ENCODE data around the gene SLC39A5. TPM values are rescaled to one million over a fixed set of nuclear protein-coding genes. Genes with fewer than 3 reads are reported as not detected.

The SLC39A5 gene
- polyA plus RNA-seq, 1 donor from 2014 or later, result 0.33 TPM

GRCh38 chr12:56197921-56198635 is 31.8 kb upstream of the SLC39A5 start:
- TF ChIP-seq TAF1 (IDR thresholded peaks at IDR 0.05; ENCODE audit: low read depth) (no peak), EP300 (conservative IDR thresholded peaks at IDR 0.05; ENCODE audit: poor library complexity, severe bottlenecking) (no peak), EZH2 (IDR thresholded peaks at IDR 0.05; ENCODE audit: borderline replicate concordance, insufficient read depth, low read length, poor library complexity, severe bottlenecking) (no peak), MXI1 (conservative IDR thresholded peaks at IDR 0.05; ENCODE audit: poor library complexity, severe bottlenecking) (no peak), RAD21 (conservative IDR thresholded peaks at IDR 0.05) (no peak), POLR2AphosphoS5 (IDR thresholded peaks at IDR 0.05) (no peak), REST (IDR thresholded peaks at IDR 0.05; ENCODE audit: borderline replicate concordance) (no peak), CTCF (IDR thresholded peaks at IDR 0.05; ENCODE audit: poor library complexity, severe bottlenecking) (no peak), SMC3 (conservative IDR thresholded peaks at IDR 0.05; ENCODE audit: poor library complexity) (no peak)
- Histone ChIP-seq H3K9ac (ENCODE audit: low read length) (no peak overlapping the region), H3K79me2 (replicated peaks; ENCODE audit: insufficient read depth, low read length) (no peaks in the 10 kb centered on the region), H3K4me3 (ENCODE audit: low read length) (no peak overlapping the region), H3K27me3 (ENCODE audit: insufficient read depth, low read depth, low read length) (no peaks in the 10 kb centered on the region), H3K4me2 (ENCODE audit: low read length) (no peak overlapping the region), H3K27ac (ENCODE audit: low read length) (no peak overlapping the region), H3K9me3 (ENCODE audit: low read length) (no peaks in the 10 kb centered on the region), H3F3A (ENCODE audit: insufficient read depth, low read length, poor library complexity, severe bottlenecking) (no peaks in the 10 kb centered on the region), H2AFZ (ENCODE audit: low read depth, low read length) (no peak overlapping the region), H4K20me1 (ENCODE audit: insufficient read depth) (no peaks in the 10 kb centered on the region), H3K36me3 (ENCODE audit: insufficient read depth, low read length) (no peaks in the 10 kb centered on the region), H3K9me2 (ENCODE audit: insufficient read depth, low read length) (no peaks in the 10 kb centered on the region)

GRCh38 chr12:56198836-56199235 is 31.0 kb upstream of the SLC39A5 start:
- no peaks in the 10 kb centered on the region for H3F3A ChIP-seq (ENCODE audit: insufficient read depth, low read length, poor library complexity, severe bottlenecking)
- H3K27ac ChIP-seq (ENCODE audit: low read length), result no peak overlapping the region
- no peaks in the 10 kb centered on the region for H3K9me2 ChIP-seq (ENCODE audit: insufficient read depth, low read length)
- no peak overlapping the region for H2AFZ ChIP-seq (ENCODE audit: low read depth, low read length)
- H3K79me2 ChIP-seq (replicated peaks; ENCODE audit: insufficient read depth, low read length), result no peaks in the 10 kb centered on the region
- no peak overlapping the region for H3K4me2 ChIP-seq (ENCODE audit: low read length)
- H3K27me3 ChIP-seq (ENCODE audit: insufficient read depth, low read depth, low read length), result no peaks in the 10 kb centered on the region
- H3K36me3 ChIP-seq (ENCODE audit: insufficient read depth, low read length), result no peaks in the 10 kb centered on the region
- no peaks in the 10 kb centered on the region for H4K20me1 ChIP-seq (ENCODE audit: insufficient read depth)
- no peak overlapping the region for H3K9ac ChIP-seq (ENCODE audit: low read length)
- no peak overlapping the region for H3K4me3 ChIP-seq (ENCODE audit: low read length)
- H3K9me3 ChIP-seq (ENCODE audit: low read length), result no peaks in the 10 kb centered on the region
- TF ChIP-seq RAD21 (conservative IDR thresholded peaks at IDR 0.05) (no peak), POLR2AphosphoS5 (IDR thresholded peaks at IDR 0.05) (no peak), REST (IDR thresholded peaks at IDR 0.05; ENCODE audit: borderline replicate concordance) (no peak), EZH2 (IDR thresholded peaks at IDR 0.05; ENCODE audit: borderline replicate concordance, insufficient read depth, low read length, poor library complexity, severe bottlenecking) (no peak), SMC3 (conservative IDR thresholded peaks at IDR 0.05; ENCODE audit: poor library complexity) (no peak), MXI1 (conservative IDR thresholded peaks at IDR 0.05; ENCODE audit: poor library complexity, severe bottlenecking) (no peak), CTCF (IDR thresholded peaks at IDR 0.05; ENCODE audit: poor library complexity, severe bottlenecking) (no peak), EP300 (conservative IDR thresholded peaks at IDR 0.05; ENCODE audit: poor library complexity, severe bottlenecking) (no peak)
